Tibial artery (tissue), 4 donors: ENCODE results near the gene NOP53.
"Not testable (repeated sequence)": the region's sequence is repeated elsewhere in the genome, so short reads cannot be mapped to it uniquely, and the experiment has no call there.

Experiments
- DNase-seq, 2 donors: peaks; one replicate each; pipeline ENCODE4 v3.0.0-alpha.2; 2019
- H3K27ac ChIP-seq, 2 donors: fragments of 200-600 bp; sonication (generic) in 1 of 2; 1 replicate in 1 of 2; 2 replicates in 1 of 2; pipeline ENCODE4 v1.5.1; 2018 to 2019; ENCODE audit warnings: mild to moderate bottlenecking in 1 of 2
- H3K27me3 ChIP-seq, 2 donors: fragments of 200-600 bp; sonication (generic) in 1 of 2; one replicate each; pipeline versions ENCODE4 v1.5.1 to v1.6.0; 2016 to 2019
- H3K36me3 ChIP-seq, 3 donors: fragments of 200-600 bp; sonication (generic) in 2 of 3; one replicate each; pipeline ENCODE4 v1.5.1; 2016 to 2019; ENCODE audit warnings: mild to moderate bottlenecking in 2 of 3
- H3K4me1 ChIP-seq, 4 donors: fragments of 200-600 bp; sonication (generic) in 2 of 4; 1 replicate in 3 of 4; 2 replicates in 1 of 4; pipeline ENCODE4 v1.5.1; 2016 to 2019
- H3K4me3 ChIP-seq, 2 donors: fragments of 200-600 bp; sonication (generic) in 1 of 2; 1 replicate in 1 of 2; 2 replicates in 1 of 2; pipeline ENCODE4 v1.5.1; 2018 to 2019; ENCODE audit warnings: mild to moderate bottlenecking in 2 of 2
- H3K9me3 ChIP-seq, 3 donors: fragments of 200-600 bp; sonication (generic) in 1 of 3; one replicate each; pipeline ENCODE4 v1.5.1; 2016 to 2019
- CTCF ChIP-seq, 2 experiments: fragments of 200-600 bp in 1 of 2; fragments of 450-650 bp in 1 of 2; IDR thresholded peaks; one replicate each; pipeline ENCODE4 v1.5.1; 2017 to 2019; ENCODE audit warnings: antibody characterized with exemption in 2 of 2, mild to moderate bottlenecking in 1 of 2, moderate library complexity in 1 of 2
- intact Hi-C: fragments of 100-400 bp; cut with DNase I; formaldehyde crosslinking; loops from one replicate; pipeline ENCODE4 v1.15.0; 2023; ENCODE audit warnings: low total_unique reads

NOP53 gene

DNA sequence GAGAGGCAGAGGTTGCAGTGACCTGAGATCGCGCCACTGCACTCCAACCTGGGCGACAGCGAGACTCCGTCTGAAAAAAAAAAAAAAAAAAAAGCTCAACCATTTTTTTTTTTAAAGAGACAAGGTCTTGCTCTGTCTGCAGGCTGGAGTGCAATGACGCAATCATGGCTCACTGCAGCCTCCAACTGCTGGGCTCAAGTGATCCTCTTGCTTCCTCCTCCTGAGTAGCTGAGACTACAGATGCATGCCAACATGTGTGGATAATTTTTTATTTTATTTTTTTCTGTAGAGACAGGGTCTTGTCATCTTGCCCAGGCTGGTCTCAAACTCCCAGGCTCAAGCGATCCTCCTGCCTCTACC lies 21.8 kb upstream of the NOP53 start:
- H3K4me3 ChIP-seq, result peak overlapping the region; percentile 45 to 50
- peak overlapping the region; percentile 83 to 91 for H3K27ac ChIP-seq
- peak; percentile 82 to 92 for DNase-seq
- peaks cover 25 to 46% (median 38%) of the 10 kb centered on the region in 3 donors for H3K36me3 ChIP-seq
- H3K9me3 ChIP-seq, result no peaks in the 10 kb centered on the region
- peaks cover 9 to 99% (median 70%) of the 10 kb centered on the region in 4 donors for H3K4me1 ChIP-seq
- no peak for TF ChIP-seq CTCF (IDR thresholded peaks at IDR 0.05)
- no peaks in the 10 kb centered on the region for H3K27me3 ChIP-seq
- intact Hi-C loops, result no loop called here

GRCh38 chr19:47725759-47726401 lies 19.5 kb upstream of the NOP53 start:
- no peak for DNase-seq
- Histone ChIP-seq H3K27ac (peak overlapping the region; percentile 56 to 91), H3K4me1 (peaks cover 0 to 99% (median 66%) of the 10 kb centered on the region in 4 donors), H3K9me3 (no peaks in the 10 kb centered on the region), H3K27me3 (no peaks in the 10 kb centered on the region), H3K36me3 (peaks cover 35 to 46% (median 38%) of the 10 kb centered on the region in 3 donors), H3K4me3 (no peak overlapping the region)
- intact Hi-C loops, result no loop called here
- no peak for TF ChIP-seq CTCF (IDR thresholded peaks at IDR 0.05)

- Histone ChIP-seq H3K4me1 (peaks cover 0 to 94% (median 65%) of the 10 kb centered on the region in 4 donors), H3K27ac (peak overlapping the region; percentile 56 to 91), H3K9me3 (no peaks in the 10 kb centered on the region), H3K27me3 (no peaks in the 10 kb centered on the region), H3K4me3 (no peak overlapping the region), H3K36me3 (peaks cover 36 to 43% (median 37%) of the 10 kb centered on the region in 3 donors)
- TF ChIP-seq CTCF (IDR thresholded peaks at IDR 0.05), result no peak
- DNase-seq, result no peak
- intact Hi-C loops, result no loop called here
Observed at GRCh38 chr19:47726467-47726866, 18.9 kb upstream of the NOP53 start.

- H3K27me3 ChIP-seq, H3K4me3 ChIP-seq, intact Hi-C loops, H3K9me3 ChIP-seq, DNase-seq: not testable (repeated sequence)
- Histone ChIP-seq H3K27ac (peak overlapping the region; percentile 31 to 91), H3K36me3 (peaks cover 40 to 55% (median 44%) of the 10 kb centered on the region in 3 donors), H3K4me1 (peaks cover 0 to 86% (median 50%) of the 10 kb centered on the region in 4 donors)
Observed at GRCh38 chr19:47728295-47728694, 17.1 kb upstream of the NOP53 start.

GRCh38 chr19:47729468-47729798 lies 15.9 kb upstream of the NOP53 start:
- Histone ChIP-seq H3K4me3 (peak overlapping the region; percentile 47 to 52), H3K27me3 (no peaks in the 10 kb centered on the region), H3K36me3 (peaks cover 40 to 64% (median 50%) of the 10 kb centered on the region in 3 donors), H3K9me3 (no peaks in the 10 kb centered on the region), H3K27ac (peak overlapping the region; percentile 91), H3K4me1 (peaks cover 0 to 75% (median 41%) of the 10 kb centered on the region in 4 donors)
- peak; percentile 81 to 95 for DNase-seq
- intact Hi-C loops, result no loop called here
- no peak for TF ChIP-seq CTCF (IDR thresholded peaks at IDR 0.05)

- intact Hi-C loops, result no loop called here
- peak; percentile 69 to 88 for DNase-seq
- no peak for TF ChIP-seq CTCF (IDR thresholded peaks at IDR 0.05)
- Histone ChIP-seq H3K9me3 (no peaks in the 10 kb centered on the region), H3K4me3 (peak overlapping the region; percentile 47 to 52), H3K27ac (peak overlapping the region; percentile 91), H3K27me3 (no peaks in the 10 kb centered on the region), H3K36me3 (peaks cover 41 to 68% (median 55%) of the 10 kb centered on the region in 3 donors), H3K4me1 (peaks cover 0 to 70% (median 39%) of the 10 kb centered on the region in 4 donors)
Observed at GRCh38 chr19:47729799-47730520, 15.4 kb upstream of the NOP53 start.
